Endometrium (tissue), 2 donors: Measurements from ENCODE around the gene AP5B1.
"Not testable (repeated sequence)": the region's sequence is repeated elsewhere in the genome, so short reads cannot be mapped to it uniquely, and the experiment has no call there.

ENCODE experiments used
- FAIRE-seq: peaks from 2 replicates; lab custom pipeline; 2012; peaks lifted over from hg19 to GRCh38; lab: Jason Lieb, UNC
- donor health status: control.
- donor health status: control.

AP5B1 gene

DNA sequence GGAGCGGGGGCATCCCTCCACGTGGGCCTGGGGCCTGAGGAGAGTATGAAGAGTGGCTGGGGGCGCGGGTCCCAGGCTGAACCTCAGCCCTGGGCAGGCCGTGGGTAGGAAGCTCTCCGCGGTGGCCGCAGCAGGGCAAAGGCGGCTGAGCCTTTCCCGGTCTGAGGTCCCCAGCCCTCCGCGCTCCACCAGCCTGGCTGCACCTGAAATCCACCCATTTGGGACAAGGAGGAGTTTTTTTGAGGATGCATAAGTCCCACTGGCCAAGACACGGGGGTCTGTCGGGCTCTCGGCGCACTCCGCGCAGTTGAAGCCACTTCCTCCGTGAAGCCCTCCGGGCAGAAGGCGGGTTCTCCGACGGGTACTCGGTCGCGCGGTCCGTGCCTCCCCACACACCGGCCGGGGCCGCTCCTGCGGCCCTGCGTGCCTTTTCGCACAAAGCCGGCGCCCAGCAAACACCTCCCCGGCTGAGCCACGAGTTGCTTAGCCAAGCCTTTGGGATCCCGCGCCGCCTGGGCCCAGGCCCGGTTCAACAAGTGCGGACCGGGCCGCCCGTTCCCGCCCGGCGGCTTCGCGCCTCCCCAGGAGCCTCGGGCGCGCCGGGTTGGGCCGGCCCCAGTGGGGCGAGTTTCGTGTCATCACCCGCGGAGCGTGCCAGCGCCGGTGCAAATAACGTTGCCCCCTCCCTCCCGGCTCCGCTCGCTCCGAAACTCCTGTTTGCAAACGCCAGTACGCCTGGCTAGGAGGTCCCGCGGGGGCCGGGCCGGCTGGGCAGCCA lies 5.4 kb upstream of the AP5B1 start:
- FAIRE-seq: no peak

DNA sequence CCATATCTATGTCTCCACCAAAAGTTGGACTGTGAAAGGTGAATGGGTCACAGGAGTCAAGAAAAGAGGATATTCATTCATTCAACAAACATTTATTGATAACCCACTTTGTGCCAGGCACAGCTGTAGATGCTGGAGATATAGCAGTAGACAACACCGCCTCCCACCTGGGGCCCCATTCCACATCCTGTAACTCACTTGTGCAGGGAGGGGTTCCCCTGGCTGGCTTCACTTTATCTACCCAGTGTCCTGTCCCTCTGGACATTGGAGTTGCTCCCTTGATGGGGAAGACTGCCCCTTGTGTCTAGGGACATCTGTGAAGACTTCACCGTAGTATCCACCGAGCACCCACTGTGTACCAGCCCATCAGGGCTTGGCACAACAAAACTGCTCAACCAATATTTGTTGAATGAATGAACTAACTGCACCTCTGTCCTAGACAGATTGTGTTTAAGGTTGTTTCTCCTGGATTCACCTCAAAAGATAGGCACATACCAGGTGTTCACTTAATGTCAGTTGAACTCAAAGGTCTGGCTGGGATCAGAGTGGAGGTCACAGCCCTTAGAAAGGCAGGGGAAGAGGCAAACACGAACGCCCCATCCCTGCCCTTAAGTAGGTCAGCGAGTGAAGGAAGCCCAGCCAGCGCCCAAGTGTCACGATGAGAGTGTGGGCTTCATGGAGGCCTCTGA lies 4.7 kb upstream of the AP5B1 start:
- FAIRE-seq: no peak

DNA sequence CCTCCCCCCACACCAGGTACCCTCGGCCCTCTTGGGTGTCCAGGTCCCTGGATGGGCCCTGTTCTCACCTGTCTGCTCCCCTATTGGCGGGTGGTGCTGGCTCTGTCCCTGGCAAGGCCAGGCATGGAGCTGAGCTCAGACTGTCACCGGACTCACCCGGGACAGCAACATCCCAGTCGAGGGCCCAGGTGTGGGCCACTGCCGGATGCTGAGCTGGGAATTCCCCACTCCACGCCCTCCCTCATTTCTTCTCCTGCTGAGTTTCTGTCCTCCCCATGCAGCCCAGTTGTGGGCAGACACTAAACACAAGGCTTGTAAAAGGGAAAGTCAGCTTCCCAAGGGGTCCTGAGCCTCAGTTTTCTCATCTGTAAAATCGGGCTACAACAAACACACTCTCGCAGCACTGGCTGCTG lies 2.0 kb upstream of the AP5B1 start:
- no peak for FAIRE-seq

DNA sequence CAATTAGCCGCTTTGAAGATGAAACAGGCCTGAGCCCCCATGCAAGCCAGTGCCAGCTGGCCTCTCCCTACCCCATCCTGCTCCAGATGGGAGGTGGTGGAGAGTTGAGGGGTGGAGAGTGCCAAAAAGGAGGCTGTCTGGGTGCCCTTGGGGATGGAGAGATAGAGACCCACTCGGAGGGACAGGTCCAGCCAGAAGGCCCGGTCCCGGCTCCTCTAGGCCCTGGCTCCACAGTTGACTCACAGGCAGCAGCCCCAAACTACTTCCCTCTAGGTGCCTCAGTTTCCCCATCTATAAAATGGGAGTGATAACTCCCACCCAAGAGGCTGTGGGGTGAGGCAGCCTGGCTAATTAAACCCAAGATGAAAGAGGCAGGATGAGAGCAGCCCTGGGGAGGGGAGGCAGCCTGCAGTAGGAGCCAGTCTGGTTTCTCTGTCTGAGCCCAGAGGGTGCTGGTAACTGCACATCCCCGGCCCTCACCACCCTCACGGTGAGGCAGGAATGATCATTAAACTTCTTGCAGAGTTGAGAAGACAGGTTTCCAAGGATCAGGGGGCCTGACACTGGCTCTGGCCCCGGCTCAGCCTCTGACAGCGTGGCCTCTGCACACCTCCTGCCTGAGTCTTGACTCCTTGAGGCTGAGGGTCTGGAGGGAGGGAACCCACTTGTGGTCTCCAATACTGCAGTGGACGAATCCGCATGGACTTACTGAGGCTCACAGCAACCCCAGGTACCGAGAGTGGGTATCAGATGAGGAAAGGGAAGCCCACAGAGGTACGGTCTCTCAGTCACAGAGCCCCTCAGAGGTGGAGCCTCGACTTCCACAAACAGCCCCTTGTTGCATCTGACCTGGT lies 1.4 kb upstream of the AP5B1 start:
- FAIRE-seq: no peak

DNA sequence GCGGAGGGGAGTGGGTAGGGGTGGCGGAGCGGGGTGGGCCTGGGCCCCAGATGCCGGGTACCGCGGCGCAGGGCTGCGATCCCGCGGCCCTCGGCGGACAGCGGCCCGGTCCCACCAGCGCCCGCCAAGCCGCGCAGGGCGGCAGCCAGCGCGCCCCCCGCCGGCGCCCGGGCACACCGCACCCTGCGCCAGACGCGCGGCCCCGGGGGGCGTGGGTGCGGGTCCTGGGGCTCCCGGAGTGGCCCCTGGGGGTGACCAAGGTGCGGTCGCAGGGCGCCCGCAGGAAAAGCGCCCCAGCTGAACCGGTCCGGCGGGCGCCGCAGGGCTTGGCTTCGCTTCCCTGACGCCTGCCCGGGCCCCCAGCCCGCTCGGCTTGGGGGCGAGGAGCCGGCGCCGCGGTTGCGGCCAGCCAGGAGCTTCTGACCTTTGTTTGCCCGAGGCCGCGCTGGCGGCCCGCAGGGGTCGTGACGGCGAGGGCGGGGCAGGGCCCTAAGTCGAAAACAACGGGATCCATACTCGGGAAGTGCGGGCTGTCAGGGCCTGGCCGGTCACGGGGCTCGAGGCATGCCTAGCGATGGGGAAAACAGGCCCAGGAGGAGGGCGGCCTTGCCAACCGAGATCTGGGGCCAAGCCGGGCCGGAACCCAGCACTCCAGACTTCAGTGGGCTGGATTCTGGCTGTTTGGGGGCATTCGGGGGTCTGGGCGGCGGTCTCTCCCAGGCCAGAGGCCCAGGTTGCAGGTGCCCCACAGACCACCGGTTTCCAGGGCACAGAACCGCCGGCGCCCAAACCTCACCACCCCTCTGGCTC lies 581 bp upstream of the AP5B1 start:
- no peak for FAIRE-seq

DNA sequence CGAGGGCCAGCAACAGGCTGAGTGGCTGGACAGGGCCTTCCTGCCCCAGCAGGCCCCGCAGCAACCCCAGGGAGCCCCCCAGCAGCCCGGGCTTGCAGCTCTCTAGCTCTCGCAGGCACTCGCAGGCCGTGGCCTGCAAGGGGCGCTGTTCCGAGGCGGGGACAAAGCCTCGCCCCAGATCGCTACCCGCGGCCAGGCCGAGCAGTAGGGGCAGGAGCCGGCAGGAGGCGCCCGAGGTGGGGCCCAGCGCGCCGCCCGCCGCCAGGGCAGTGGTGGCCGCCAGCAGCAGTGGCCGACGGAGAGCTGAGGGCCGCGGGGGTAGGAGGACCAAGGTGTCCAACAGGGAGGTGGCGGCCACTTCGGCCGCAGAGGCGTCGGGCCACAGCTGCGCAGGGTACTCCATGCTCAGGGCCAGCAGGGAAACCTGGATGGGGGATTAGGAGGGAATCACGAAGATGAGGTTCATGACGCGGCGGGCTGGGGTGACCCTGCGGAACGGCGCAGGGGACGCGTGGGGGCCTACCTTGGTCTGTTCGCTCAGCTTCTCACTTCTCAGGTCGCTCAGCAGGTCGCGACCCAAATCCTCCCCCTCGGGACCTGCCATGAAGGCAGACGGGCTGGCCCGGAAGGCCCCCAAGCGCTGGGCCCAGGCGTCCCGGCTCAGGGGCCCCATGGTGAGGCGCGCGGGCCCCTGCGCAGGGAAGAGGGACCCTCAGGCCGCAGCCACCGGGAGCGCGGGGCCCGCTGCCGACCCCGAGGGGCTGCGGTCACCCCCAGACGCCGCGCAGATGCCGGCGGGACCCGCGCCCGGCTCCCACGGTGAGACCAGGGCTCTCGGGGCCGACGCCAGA lies 632 bp downstream of the AP5B1 start:
- no peak for FAIRE-seq

DNA sequence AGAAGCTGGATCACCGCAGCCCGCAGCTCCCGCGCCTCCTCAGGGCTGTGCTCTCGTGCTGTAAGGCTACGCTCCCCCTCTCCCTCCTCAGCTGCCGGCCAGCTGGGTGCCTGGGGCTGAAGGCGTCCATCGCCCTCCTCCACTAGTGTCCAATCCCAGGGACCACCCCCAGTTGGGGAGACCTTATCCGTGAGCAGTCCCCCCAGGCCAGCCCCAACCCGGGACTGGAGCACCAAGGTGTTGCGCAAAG lies 1.2 kb downstream of the AP5B1 start:
- no peak for FAIRE-seq

DNA sequence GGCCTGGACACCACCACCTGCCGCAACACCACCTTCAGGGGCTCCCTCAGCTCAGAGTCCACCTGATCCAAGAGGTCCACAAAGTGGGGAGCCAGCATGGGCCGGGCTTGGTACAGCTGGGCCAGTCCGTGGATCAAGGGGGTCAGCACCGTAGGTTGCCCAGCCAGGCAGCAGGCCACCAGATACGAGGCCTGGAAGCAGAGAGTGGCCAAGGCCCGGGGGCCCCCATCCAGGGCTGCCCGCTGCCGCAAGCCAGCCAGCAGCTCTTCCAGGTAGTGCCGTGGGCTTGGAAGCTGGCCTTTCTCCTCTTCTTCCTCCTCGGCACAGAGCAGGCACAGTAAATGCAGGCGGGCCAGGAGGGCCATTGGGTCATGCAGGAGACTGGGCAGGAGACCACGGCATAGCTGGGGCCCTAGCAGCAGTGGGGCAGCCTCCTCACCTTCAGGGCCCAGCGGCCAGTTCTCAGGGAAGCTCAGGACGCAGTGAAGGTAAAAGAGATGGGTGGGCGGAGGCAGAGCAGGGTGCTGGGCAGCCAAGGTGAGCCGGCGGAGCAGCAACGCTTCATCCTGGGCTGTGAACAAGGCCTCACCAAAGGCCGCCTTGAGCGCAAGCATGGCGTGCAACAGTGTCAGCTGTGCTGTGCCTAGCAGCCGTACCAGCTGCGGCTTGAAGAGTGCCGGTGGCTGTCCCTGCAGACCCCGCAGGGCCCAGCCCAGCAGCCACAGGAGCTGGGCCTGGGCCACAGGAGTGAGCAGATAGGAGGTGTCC lies 1.7 kb downstream of the AP5B1 start:
- no peak for FAIRE-seq

DNA sequence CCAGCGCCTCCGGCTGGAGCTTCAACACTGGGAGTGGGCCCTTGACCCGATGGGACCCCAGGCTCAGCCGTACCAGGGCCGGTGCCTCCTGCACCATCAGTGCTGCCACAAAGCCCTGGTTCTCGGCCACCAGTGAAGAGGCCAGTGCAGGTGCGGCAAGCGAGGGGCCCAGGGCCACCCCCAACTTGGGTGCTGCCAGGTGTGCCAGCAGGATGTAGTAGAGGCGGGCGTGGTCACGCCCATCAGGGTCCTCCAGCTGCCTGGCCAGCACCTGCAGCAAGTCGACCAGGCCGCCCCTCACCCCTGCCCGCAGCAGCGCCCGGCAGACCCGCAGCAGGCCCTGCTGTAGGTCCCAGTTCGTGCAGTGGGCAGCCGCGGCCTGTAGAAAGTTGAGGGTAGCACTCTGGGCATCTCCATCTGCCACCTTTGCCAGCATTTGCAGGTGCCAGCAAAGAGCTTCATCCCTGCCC lies 2.3 kb downstream of the AP5B1 start:
- no peak for FAIRE-seq

DNA sequence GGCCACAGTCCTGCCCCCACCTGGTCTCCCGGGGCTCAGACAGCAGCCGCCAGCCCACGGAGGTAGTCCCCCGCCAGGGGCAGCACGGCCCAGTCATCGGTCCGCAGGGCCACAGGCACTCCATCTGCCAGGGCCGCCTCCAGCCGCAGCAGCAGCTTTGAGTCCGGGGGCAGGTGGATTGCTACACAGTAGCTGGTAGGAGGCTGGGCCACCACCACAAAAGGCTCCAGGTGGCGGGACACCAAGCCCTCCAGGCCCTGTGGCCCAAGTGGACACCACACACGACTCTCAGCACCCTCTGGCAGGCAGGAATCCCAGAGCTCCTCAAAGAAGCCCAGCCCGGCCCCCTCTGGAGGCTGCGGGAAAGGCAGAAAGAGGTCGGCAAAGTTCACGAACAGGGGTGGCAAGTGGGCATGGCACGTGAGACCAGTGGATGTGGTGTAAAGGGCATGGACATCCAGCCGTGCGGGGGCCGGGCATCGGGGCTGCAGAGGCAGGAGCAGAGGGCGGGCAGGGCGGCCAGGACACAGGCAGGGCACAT lies 2.9 kb downstream of the AP5B1 start:
- no peak for FAIRE-seq

DNA sequence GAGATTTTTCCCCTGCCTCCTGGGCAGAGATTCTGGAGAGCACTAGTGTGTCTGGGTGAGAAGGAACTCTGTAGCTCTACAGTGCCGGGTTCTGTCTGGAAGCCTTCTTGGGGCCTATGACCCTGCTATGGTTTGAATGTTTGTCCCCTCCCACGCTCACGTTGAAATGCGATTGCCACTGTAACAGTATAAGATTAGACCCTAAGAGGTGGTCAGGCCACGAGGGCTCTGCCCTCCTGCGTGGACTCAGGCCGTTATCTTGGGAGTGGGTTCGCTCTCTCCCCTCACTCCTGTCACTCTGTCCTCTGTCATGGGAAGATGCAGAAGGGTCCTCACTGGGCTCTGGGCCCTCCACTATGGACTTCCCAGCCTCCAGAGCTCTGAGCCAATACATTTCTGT lies 3.5 kb downstream of the AP5B1 start:
- no peak for FAIRE-seq

DNA sequence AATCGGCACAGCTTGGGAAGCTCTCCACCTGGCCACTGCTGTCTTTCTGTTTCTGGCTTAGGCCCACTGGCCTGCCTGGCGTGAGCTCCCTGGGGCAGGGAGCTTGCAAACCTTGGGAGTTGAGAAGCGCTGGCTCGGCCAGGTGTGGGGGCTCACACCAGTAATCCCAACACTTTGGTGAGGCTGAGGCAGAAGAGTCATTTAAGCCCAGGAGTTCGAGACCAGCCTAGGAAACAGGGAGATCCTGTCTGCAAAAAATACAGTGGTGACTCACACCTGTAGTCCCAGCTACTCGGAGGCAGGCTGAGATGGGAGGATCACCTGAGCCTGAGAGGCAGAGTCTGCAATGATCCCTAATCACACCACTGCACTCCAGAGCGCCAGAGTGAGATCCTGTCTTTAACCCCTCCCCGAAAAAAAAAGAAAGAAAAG lies 4.0 kb downstream of the AP5B1 start:
- no peak for FAIRE-seq

DNA sequence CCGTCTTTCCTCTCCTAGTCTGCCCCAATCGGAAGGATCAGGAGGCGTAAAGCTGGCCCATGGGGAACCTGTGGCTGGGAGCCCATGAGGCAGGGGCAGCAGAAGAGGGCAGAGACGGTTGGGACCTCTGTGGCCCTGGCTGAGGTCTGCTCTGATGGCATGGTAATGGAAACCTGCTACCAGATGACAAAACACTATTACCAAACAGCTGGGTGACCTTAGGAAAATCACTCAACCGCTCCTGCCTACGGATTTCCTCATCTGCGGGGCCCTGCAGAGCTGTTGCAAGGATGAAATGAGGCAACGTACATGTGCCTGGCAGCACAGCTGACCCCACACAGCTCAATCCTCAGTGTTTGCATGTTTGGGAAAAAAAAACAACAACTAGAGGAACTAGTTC lies 4.6 kb downstream of the AP5B1 start:
- FAIRE-seq: no peak

DNA sequence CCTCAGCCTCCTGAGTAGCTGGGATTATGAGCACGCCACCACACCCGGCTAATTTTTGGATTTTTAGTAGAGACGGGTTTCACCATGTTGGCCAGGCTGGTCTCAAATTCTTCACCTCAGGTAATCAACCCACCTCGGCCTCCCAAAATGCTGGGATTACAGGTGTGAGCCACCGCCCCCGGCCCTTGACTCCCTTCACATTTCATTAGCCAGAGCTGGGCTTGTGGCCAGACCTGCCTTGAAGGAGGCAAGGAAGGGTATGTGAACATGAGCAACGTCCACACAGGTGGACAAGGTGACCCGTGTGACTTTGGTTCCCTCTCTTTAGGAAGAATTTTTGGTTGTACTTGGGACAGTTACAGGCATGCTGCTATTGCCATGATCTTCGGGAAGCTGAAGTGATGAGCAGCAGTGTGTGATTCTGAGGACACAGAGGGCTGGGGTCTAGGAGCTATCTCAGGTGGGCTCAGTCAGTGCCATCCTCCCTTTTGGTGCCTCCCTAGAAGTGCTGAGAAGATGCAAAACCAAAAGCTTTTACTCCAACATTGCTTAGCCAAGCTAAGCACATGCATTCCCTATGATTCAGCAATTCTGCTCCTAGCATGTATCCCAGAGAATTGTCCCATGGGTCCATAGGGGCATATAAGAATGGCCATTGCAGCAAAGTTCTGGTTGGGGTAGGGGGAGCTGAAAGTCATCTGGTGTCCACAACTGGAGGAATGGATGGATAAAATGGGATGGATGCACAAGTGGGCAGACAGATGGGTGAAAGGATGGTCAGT lies 6.1 kb downstream of the AP5B1 start:
- no peak for FAIRE-seq

DNA sequence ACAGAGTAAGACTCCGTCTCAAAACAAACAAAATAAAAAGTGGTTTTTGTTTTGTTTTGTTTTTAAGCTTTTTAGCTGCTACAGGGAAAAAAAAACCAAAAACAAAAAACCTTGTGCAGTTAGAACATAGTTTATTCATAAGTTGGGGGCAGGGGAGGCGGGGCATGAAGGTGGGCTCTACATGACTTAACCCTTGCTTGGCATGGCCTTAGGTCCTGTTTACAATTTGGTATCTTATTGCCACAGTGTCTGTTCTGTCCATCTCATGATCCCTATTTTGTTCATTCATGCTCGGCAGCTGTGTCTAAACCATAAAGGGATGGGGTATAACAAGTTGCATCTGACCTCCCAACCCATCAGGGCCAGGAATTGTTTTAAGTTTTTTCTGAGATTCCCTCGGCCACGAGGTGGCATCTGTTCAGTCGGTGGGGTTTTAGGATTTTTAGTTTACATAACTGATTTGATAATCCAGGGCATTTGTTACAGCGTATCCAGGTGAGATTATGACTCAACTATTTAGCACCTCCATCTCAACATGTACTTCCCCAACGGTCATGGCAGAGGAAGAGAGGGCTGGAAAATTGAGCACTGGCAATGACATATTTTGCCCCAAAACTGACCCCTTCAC lies 6.9 kb downstream of the AP5B1 start:
- FAIRE-seq: no peak

DNA sequence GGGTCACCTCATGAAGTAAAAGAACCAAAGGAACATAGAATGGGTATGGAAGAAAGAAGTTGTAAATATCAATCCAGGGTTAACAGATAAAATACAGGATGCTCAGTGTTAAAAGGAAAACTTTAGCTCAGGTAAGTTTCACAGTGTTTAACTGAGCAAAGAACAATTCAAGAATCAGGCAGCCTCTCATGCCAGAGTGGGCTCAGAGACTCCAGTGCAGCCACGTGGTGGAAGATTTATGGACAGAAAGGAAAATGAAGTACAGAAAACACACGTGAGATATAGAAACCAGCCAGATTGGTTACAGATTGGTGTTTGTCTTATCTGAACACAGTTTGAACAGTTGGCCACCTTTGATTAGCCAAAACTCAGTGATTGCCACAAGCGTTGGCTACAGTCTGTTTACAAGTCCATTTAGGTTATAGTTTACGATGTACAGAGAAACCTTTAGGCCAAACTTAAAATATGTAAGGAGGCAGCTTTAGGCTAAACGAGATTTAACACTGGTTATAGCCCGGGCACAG lies 9.1 kb downstream of the AP5B1 start:
- no peak for FAIRE-seq

DNA sequence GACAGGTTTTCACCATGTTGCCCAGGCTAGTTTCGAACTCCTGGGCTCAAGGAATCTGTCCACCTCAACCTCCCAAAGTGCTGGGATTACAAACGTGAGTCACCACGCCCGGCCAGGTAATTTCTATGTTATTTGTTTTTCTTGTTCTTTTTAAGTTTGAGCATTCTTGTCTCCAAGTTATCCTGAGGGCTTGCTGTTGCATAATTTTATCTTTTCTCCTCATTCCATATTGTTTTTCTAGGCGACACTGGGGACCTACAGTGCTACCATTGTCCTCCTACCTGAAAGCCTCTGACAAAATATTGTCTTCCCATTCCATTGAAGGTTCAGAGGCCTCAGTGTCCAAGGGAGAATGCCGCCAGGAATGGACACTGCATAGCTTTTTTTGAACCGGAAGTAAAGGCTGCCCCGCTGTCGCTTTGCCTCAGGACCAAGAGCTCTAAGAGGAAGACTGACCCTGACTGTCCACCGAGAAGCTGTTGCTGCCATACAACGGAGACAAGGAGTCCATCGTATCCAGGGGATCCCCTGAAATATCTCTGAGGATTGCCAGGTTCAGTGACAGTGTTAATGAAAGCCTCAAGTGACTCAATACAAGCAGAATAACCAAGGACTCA lies 9.7 kb downstream of the AP5B1 start:
- no peak for FAIRE-seq

DNA sequence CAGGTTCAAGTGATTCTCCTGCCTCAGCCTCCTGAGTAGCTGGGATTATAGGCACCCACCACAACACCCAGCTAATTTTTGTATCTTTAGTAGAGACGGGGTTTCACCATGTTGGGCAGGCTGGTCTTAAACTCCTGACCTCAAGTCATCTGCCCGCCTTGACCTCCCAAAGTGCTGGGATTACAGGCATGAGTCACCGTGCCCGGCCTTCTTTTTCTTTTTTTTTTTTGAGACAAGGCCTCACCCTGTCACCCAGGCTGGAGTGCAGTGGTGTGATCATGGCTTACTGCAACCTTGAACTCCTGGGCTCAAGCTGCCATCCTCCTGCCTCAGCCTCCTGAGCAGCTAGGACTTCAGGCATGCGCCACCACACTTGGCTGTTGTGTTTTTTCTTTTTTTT lies 13.0 kb downstream of the AP5B1 start:
- FAIRE-seq: not testable (repeated sequence)
